Articular chondrocyte of knee joint (primary cell): ENCODE results near the gene IRF1. TPM values are rescaled to one million over a fixed set of nuclear protein-coding genes. Genes with fewer than 3 reads are reported as not detected.

Experiments
- small RNA-seq: library from RNA; depleted of rRNA; stranded (forward); fragments of <200 nt; gene quantifications from one replicate; pipeline ENCODE3, GENCODE V24; 2012
- total RNA-seq: library from RNA; depleted of rRNA; stranded (reverse); fragments of >200 nt; gene quantifications from 2 replicates; pipeline ENCODE4 v1.2.3, GENCODE V29; 2012

IRF1 gene, protein sequence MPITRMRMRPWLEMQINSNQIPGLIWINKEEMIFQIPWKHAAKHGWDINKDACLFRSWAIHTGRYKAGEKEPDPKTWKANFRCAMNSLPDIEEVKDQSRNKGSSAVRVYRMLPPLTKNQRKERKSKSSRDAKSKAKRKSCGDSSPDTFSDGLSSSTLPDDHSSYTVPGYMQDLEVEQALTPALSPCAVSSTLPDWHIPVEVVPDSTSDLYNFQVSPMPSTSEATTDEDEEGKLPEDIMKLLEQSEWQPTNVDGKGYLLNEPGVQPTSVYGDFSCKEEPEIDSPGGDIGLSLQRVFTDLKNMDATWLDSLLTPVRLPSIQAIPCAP
- total RNA-seq = 18.3 and 33.6 TPM in 2 replicates

DNA sequence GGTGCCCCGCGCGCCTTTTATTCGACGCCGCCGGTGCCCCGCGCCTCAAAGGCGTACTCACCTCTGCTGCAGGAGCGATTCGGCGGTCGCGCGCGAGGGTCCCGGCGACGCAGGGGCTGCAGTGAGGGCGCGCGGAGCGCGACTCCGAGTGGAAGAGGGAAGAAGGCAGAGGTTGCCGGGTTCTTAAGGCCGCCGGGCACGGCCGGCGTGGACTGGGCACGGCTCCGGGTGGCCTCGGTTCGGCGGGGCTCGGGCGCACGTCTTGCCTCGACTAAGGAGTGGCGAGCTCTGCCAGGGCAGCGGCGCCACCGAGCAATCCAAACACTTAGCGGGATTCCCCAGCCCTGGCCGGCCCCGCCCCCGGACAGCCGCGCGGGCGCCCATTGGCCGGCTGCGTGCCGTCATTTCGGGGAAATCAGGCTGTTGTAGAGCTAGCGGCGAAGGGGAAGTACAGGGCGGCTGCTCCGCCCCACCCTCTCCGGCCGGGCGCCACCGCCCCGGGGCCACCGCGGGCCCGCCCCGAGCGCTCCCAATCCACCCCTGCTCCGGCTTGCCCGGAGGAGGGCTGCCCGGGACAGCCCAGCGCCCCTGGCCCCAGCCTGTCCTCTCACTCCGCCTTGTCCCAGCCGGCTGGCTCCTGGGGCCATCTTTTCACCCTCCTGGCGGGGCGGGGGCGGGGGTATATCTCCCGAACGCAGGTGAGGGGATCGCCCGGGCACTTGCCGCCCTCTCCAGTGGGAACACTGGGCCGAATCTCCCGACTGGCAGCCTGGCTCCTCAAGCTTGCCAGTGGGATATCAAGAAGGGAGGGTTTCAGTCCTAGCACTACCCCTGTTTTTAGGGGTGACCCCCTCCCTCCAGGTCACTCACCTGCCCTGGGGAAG is at the start of gene IRF1:
IRF1 (minus strand) TSS at position 290 of the 884 bp plus-strand sequence. CDS start 1,295 bp downstream, outside the sequence.

Small RNA genes lying within 50 kb of the gene (small RNA-seq; reads per million reads assigned to genes)
- gene RF00019 = not detected

Other genes starting within 250 kb of the IRF1 start
- gene PDLIM4, start 233.1 kb downstream of the IRF1 start, total RNA-seq = 34.5 and 34.8 TPM in 2 replicates
- 6.1 and 9.5 TPM in 2 replicates for gene SLC22A4, start 196.4 kb downstream of the IRF1 start, total RNA-seq
- 4.8 and 5.7 TPM in 2 replicates for gene SLC22A5, start 121.1 kb downstream of the IRF1 start, total RNA-seq
- gene IL5, start 52.7 kb upstream of the IRF1 start, total RNA-seq = not detected in 2 replicates
- 43.8 and 52.6 TPM in 2 replicates for gene RAD50, start 66.2 kb upstream of the IRF1 start, total RNA-seq
- gene IL13, start 167.4 kb upstream of the IRF1 start, total RNA-seq = not detected in 2 replicates
- gene IL4, start 183.2 kb upstream of the IRF1 start, total RNA-seq = not detected in 2 replicates
- 12.0 and 15.3 TPM in 2 replicates for gene KIF3A, start 246.8 kb upstream of the IRF1 start, total RNA-seq